K562 (cell line): Measurements from ENCODE around the gene SCNN1A. TPM values are rescaled to one million over a fixed set of nuclear protein-coding genes. Genes with fewer than 3 reads are reported as not detected.

Experiments used
- AFF4 ChIP-seq: sonication (generic); formaldehyde crosslinking; IDR thresholded peaks from 2 replicates; pipeline ENCODE4 v1.8.0; 2023; ENCODE audit warnings: mild to moderate bottlenecking, missing genetic modification reagents
- BRF1 ChIP-seq: IDR thresholded peaks from 3 replicates; pipeline ENCODE4 v1.6.1; 2011; ENCODE audit warnings: borderline replicate concordance, mild to moderate bottlenecking; ENCODE audit not compliant: insufficient read length; ENCODE audit errors: extremely low read depth
- CBX5 ChIP-seq: IDR thresholded peaks from 2 replicates; pipeline ENCODE4 v1.6.1; 2014; ENCODE audit warnings: low read depth, borderline replicate concordance
- CEBPG ChIP-seq, 3 experiments: fragments of 200-800 bp in 1 of 3; sonication (Bioruptor generic) in 1 of 3; sonication (generic) in 1 of 3; formaldehyde crosslinking in 1 of 3; IDR thresholded peaks in 2 of 3; conservative IDR thresholded peaks in 1 of 3; 2 replicates each; pipeline versions ENCODE4 v1.6.1 to v1.8.0; 2016 to 2022; ENCODE audit warnings: missing compliant biosample characterization in 2 of 3, missing genetic modification characterization in 2 of 3, mild to moderate bottlenecking in 1 of 3, missing genetic modification reagents in 1 of 3
- CTCFL ChIP-seq: IDR thresholded peaks from 2 replicates; pipeline ENCODE4 v1.6.1; 2011; ENCODE audit warnings: borderline replicate concordance, low read depth, mild to moderate bottlenecking, moderate library complexity, low read length; ENCODE audit not compliant: insufficient read depth, poor library complexity, severe bottlenecking
- DNMT1 ChIP-seq: fragments of 450-650 bp; IDR thresholded peaks from 2 replicates; pipeline ENCODE4 v1.6.1; 2016; ENCODE audit warnings: antibody characterized with exemption, mild to moderate bottlenecking
- LCOR ChIP-seq: sonication (generic); formaldehyde crosslinking; IDR thresholded peaks from 2 replicates; pipeline ENCODE4 v1.8.0; 2022; ENCODE audit warnings: mild to moderate bottlenecking, missing genetic modification reagents
- MXI1 ChIP-seq: IDR thresholded peaks from 2 replicates; pipeline ENCODE4 v1.6.1; 2011; ENCODE audit warnings: low read depth, mild to moderate bottlenecking, improper control_type of control experiment, low read length
- PHF21A ChIP-seq: fragments of 450-650 bp; IDR thresholded peaks from 2 replicates; pipeline ENCODE4 v1.6.1; 2017; ENCODE audit warnings: low read depth, borderline replicate concordance
- POLR2H ChIP-seq: IDR thresholded peaks from 2 replicates; pipeline ENCODE4 v1.6.1; 2016; ENCODE audit warnings: missing genetic modification characterization, low read depth, mild to moderate bottlenecking, control low read depth, missing compliant biosample characterization, moderate library complexity
- POU5F1 ChIP-seq: fragments of 150-350 bp; IDR thresholded peaks from 2 replicates; pipeline ENCODE4 v1.6.1; 2014; ENCODE audit warnings: borderline replicate concordance, low read length, low read depth, mild to moderate bottlenecking; ENCODE audit not compliant: partially characterized antibody
- PTTG1 ChIP-seq: fragments of 450-650 bp; IDR thresholded peaks from 2 replicates; pipeline ENCODE4 v1.6.1; 2016; ENCODE audit warnings: low read depth, mild to moderate bottlenecking, missing genetic modification characterization, missing compliant biosample characterization
- RAD21 ChIP-seq, 2 experiments: fragments of 250-450 bp in 1 of 2; fragments of 450-650 bp in 1 of 2; sonication (Bioruptor Pico) in 1 of 2; formaldehyde crosslinking in 1 of 2; IDR thresholded peaks in 1 of 2; conservative IDR thresholded peaks in 1 of 2; 2 replicates each; pipeline versions ENCODE4 v1.4.0 to v1.8.0; 2020 to 2022; ENCODE audit warnings: mild to moderate bottlenecking in 2 of 2, moderate library complexity in 1 of 2
- RAD51 ChIP-seq: fragments of 450-650 bp; IDR thresholded peaks from 2 replicates; pipeline ENCODE4 v1.7.1; 2016; ENCODE audit warnings: low read depth, mild to moderate bottlenecking, borderline replicate concordance
- RFX7 ChIP-seq: fragments of 250-450 bp; sonication (Bioruptor Pico); IDR thresholded peaks from 2 replicates; pipeline ENCODE4 v1.5.1; 2021; ENCODE audit warnings: mild to moderate bottlenecking
- SNIP1 ChIP-seq: fragments of 450-650 bp; IDR thresholded peaks from 2 replicates; pipeline ENCODE4 v1.7.1; 2017; ENCODE audit warnings: low read depth, mild to moderate bottlenecking
- ZNF431 ChIP-seq: sonication (generic); formaldehyde crosslinking; IDR thresholded peaks from 2 replicates; pipeline ENCODE4 v1.8.0; 2022; ENCODE audit warnings: mild to moderate bottlenecking, missing genetic modification reagents
- ZNF695 ChIP-seq: fragments of 450-650 bp; formaldehyde crosslinking; IDR thresholded peaks from 2 replicates; pipeline ENCODE4 v1.4.0; 2020; ENCODE audit warnings: mild to moderate bottlenecking, moderate library complexity
- polyA plus RNA-seq, 8 experiments: library from polyadenylated mRNA; depleted of rRNA in 4 of 8; stranded (reverse) in 5 of 8; unstranded in 3 of 8; fragments of >200 nt; fragmentation: Nextera tagmentation in 2 of 8; fragmentation: Illumina TruSeq in 1 of 8; extraction: Ambion mirVana in 2 of 8; extraction: Trizol in 1 of 8; gene quantifications; 2 replicates each; pipeline versions ENCODE4 v1.2.1 to v1.2.3, GENCODE V29; 2011 to 2014; ENCODE audit warnings: inconsistent platforms in 1 of 8, missing spikeins in 1 of 8
- total RNA-seq, 7 experiments: library from RNA; depleted of rRNA in 6 of 7; stranded (reverse); fragments of >200 nt in 6 of 7; fragmentation: Illumina TruSeq in 2 of 7; extraction: Trizol in 2 of 7; gene quantifications; 2 replicates each; pipeline versions ENCODE4 v1.2.1 to v1.2.3, GENCODE V29; 2011 to 2021; ENCODE audit warnings: low replicate concordance in 1 of 7
- TF ChIP-seq, protein P1 (sequence below): sonication (generic); formaldehyde crosslinking; IDR thresholded peaks from 2 replicates; pipeline ENCODE4 v1.8.0; 2022; ENCODE audit warnings: mild to moderate bottlenecking, missing genetic modification reagents, borderline replicate concordance

SCNN1A gene
- total and polyA plus RNA-seq, 9 of the 15 experiments (the other 6 are each of a cell fraction or from before 2014, with no cell fraction given) = 0.15 to 0.49 (median 0.32) TPM; not detected in 5

- TF ChIP-seq CEBPG (CRISPR knock-in tag; IDR thresholded peaks at IDR 0.05) (peak; percentile 91), CEBPG (tag; conservative IDR thresholded peaks at IDR 0.05 in 1 of 2, IDR thresholded peaks at IDR 0.05 in 1 of 2) (peak; percentile 81 to 87), RAD21 (CRISPR knock-in tag; conservative IDR thresholded peaks at IDR 0.05 in 1 of 2, IDR thresholded peaks at IDR 0.05 in 1 of 2) (no peak), BRF1 (no peak), LCOR (CRISPR knock-in tag) (0 out of 2 replicates have a peak, but pooled peaks have one; percentile 41), CTCFL (no peak), PHF21A (peak; percentile 83; the same call in 1 of the 2 replicates), ZNF695 (no peak), RAD51 (no peak), POLR2H (0 out of 2 replicates have a peak, but pooled peaks have one; percentile 60), SNIP1 (no peak), MXI1 (no peak), POU5F1 (no peak), PTTG1 (tag) (no peak), AFF4 (CRISPR knock-in tag) (peak; percentile 45; the same call in 1 of the 2 replicates), RFX7 (CRISPR knock-in tag) (no peak), DNMT1 (no peak), ZNF431 (CRISPR knock-in tag) (no peak), CBX5 (no peak)
- TF ChIP-seq, protein P1, sequence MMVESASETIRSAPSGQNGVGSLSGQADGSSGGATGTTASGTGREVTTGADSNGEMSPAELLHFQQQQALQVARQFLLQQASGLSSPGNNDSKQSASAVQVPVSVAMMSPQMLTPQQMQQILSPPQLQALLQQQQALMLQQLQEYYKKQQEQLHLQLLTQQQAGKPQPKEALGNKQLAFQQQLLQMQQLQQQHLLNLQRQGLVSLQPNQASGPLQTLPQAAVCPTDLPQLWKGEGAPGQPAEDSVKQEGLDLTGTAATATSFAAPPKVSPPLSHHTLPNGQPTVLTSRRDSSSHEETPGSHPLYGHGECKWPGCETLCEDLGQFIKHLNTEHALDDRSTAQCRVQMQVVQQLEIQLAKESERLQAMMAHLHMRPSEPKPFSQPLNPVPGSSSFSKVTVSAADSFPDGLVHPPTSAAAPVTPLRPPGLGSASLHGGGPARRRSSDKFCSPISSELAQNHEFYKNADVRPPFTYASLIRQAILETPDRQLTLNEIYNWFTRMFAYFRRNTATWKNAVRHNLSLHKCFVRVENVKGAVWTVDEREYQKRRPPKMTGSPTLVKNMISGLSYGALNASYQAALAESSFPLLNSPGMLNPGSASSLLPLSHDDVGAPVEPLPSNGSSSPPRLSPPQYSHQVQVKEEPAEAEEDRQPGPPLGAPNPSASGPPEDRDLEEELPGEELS (CRISPR knock-in tag) = no peak
Observed at GRCh38 chr12:6341417-6342139, 33.8 kb downstream of the SCNN1A start, which contains the start of gene TNFRSF1A (continued).
